Gastroesophageal sphincter (tissue), 4 donors: ENCODE results near the gene SLC4A2. TPM values are rescaled to one million over a fixed set of nuclear protein-coding genes. Genes with fewer than 3 reads are reported as not detected.

Experiments used
- ATAC-seq: fragments of 150-250 bp; one replicate; pipeline ENCODE4 v1.9.1; 2016; ENCODE audit warnings: mild to moderate bottlenecking, moderate library complexity
- H3K27ac ChIP-seq, 4 donors: fragments of 200-600 bp; sonication (generic) in 3 of 4; 1 replicate in 3 of 4; 2 replicates in 1 of 4; pipeline ENCODE4 v1.5.1; 2016 to 2019
- H3K27me3 ChIP-seq: fragments of 200-600 bp; sonication (generic); one replicate; pipeline ENCODE4 v1.5.1; 2019
- H3K36me3 ChIP-seq, 2 donors: fragments of 200-600 bp; sonication (generic); one replicate each; pipeline ENCODE4 v1.5.1; 2019; ENCODE audit warnings: control low read depth in 1 of 2
- H3K4me1 ChIP-seq, 3 donors: fragments of 200-600 bp; sonication (generic); 1 replicate in 2 of 3; 2 replicates in 1 of 3; pipeline ENCODE4 v1.5.1; 2016 to 2019; ENCODE audit warnings: control low read depth in 2 of 3
- H3K4me3 ChIP-seq, 2 donors: fragments of 200-600 bp; sonication (generic); one replicate each; pipeline ENCODE4 v1.5.1; 2019; ENCODE audit warnings: mild to moderate bottlenecking in 1 of 2, moderate library complexity in 1 of 2
- H3K9me3 ChIP-seq, 3 donors: fragments of 200-600 bp; sonication (generic); one replicate each; pipeline ENCODE4 v1.5.1; 2017 to 2019; ENCODE audit warnings: control low read depth in 2 of 3
- EP300 ChIP-seq: sonication (generic); formaldehyde crosslinking; IDR thresholded peaks from one replicate; pipeline ENCODE4 v1.6.1; 2017; ENCODE audit warnings: antibody characterized with exemption, mild to moderate bottlenecking
- POLR2A ChIP-seq, 2 donors: fragments of 450-650 bp; IDR thresholded peaks; one replicate each; pipeline ENCODE4 v1.6.1; 2017; ENCODE audit warnings: antibody characterized with exemption in 2 of 2, mild to moderate bottlenecking in 2 of 2, moderate library complexity in 1 of 2
- POLR2AphosphoS5 ChIP-seq: sonication (generic); formaldehyde crosslinking; IDR thresholded peaks from one replicate; pipeline ENCODE4 v1.6.1; 2017; ENCODE audit warnings: antibody characterized with exemption
- WGBS, 2 donors: methylation state at CpG; one replicate each; pipeline ENCODE4 v1.1.5; 2018; ENCODE audit warnings: low coverage in 1 of 2; 5-methylcytosine and 5-hydroxymethylcytosine counted together
- total RNA-seq, 4 donors: library from RNA; depleted of rRNA; stranded (reverse); fragments of >200 nt; gene quantifications; one replicate each; pipeline ENCODE4 v1.1.0, GENCODE V29; 2016
- TF ChIP-seq, protein P1 (sequence below), 4 experiments: fragments of 200-600 bp in 2 of 4; fragments of 450-650 bp in 2 of 4; sonication (generic) in 1 of 4; IDR thresholded peaks; one replicate each; pipeline ENCODE4 v1.5.1; 2017 to 2019; ENCODE audit warnings: antibody characterized with exemption in 4 of 4, mild to moderate bottlenecking in 2 of 4, moderate library complexity in 2 of 4

The SLC4A2 gene
- total RNA-seq, 4 donors from 2014 or later: 77.8 to 152 (median 95.7) TPM

DNA sequence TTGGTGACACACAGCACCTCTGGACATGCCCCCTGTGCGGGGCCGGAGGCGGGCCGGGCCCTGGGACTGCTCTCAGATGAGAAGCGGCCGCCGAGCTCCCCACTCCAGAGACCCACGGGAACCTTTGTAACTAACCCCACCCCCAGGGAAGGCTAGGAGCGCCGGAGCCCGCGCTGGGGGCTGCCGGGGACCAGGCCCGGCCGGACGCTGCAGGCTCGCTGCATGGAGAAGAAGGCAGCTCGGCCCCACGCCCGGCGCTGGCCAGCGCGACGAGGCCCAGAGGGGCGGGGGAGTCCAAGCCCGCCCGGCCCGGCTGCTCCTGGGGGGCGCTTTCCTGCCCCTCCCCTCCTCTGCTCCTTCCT is 63.4 kb downstream of the SLC4A2 start:
- peaks cover 0 to 28% (median 5%) of the 10 kb centered on the region in 3 donors for H3K4me1 ChIP-seq
- no peak for ATAC-seq
- WGBS, 2 donors: 75% methylated on average over 2 of the region's 29 CpGs; no CpG with 5 or more reads in 1 of the 2 donors
- no peaks in the 10 kb centered on the region for H3K9me3 ChIP-seq
- no peak overlapping the region for H3K4me3 ChIP-seq
- H3K36me3 ChIP-seq: peaks cover 0 to 86% of the 10 kb centered on the region in 2 donors
- TF ChIP-seq POLR2AphosphoS5 (no peak), EP300 (no peak), POLR2A (IDR thresholded peaks at IDR 0.05) (no peak)
- TF ChIP-seq, protein P1, sequence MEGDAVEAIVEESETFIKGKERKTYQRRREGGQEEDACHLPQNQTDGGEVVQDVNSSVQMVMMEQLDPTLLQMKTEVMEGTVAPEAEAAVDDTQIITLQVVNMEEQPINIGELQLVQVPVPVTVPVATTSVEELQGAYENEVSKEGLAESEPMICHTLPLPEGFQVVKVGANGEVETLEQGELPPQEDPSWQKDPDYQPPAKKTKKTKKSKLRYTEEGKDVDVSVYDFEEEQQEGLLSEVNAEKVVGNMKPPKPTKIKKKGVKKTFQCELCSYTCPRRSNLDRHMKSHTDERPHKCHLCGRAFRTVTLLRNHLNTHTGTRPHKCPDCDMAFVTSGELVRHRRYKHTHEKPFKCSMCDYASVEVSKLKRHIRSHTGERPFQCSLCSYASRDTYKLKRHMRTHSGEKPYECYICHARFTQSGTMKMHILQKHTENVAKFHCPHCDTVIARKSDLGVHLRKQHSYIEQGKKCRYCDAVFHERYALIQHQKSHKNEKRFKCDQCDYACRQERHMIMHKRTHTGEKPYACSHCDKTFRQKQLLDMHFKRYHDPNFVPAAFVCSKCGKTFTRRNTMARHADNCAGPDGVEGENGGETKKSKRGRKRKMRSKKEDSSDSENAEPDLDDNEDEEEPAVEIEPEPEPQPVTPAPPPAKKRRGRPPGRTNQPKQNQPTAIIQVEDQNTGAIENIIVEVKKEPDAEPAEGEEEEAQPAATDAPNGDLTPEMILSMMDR (IDR thresholded peaks at IDR 0.05): no peak
- H3K27me3 ChIP-seq: no peaks in the 10 kb centered on the region
- no peak overlapping the region for H3K27ac ChIP-seq

DNA sequence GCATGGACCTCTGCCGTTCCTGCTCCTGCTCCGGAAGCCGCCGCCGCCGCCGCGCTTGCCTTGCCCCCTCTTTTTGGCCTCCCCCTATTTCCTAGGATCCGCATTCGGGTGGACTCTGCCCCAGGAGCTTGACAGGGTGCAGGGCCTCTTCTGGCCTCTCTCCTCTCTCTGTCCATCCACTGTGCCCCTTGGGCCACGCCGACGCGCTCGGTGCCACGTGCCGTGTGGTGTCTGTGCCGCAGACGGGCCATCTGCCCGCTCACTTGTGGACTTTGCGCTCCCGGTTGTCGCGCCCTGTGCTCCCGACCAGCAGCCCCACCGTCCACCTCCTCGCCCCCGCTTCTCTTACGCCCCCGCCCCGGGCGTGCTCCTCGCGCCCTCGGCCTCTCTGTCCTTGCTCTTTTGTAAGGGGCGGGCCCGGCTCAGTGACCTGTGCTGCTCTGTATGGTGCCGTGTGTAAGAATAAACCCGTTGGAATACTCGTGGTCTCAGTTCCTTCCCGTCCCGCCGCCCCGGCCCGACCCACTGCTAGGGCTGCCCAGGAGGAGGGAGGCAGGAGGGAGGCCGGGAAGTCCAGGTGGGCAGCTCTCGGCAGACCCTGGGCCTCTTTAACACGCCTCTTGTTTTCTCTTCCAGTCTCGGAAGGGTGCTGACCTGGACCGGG is 63.9 kb downstream of the SLC4A2 start:
- Histone ChIP-seq H3K27me3 (no peaks in the 10 kb centered on the region), H3K4me1 (peaks cover 0 to 28% (median 5%) of the 10 kb centered on the region in 3 donors), H3K36me3 (peaks cover 0 to 86% of the 10 kb centered on the region in 2 donors), H3K9me3 (no peaks in the 10 kb centered on the region), H3K4me3 (no peak overlapping the region), H3K27ac (no peak overlapping the region)
- WGBS, 2 donors: 86 to 96% methylated on average over 17 to 36 of the region's 50 CpGs
- TF ChIP-seq POLR2A (IDR thresholded peaks at IDR 0.05) (no peak), EP300 (no peak), POLR2AphosphoS5 (no peak)
- TF ChIP-seq, protein P1 (IDR thresholded peaks at IDR 0.05): no peak
- no peak for ATAC-seq

DNA sequence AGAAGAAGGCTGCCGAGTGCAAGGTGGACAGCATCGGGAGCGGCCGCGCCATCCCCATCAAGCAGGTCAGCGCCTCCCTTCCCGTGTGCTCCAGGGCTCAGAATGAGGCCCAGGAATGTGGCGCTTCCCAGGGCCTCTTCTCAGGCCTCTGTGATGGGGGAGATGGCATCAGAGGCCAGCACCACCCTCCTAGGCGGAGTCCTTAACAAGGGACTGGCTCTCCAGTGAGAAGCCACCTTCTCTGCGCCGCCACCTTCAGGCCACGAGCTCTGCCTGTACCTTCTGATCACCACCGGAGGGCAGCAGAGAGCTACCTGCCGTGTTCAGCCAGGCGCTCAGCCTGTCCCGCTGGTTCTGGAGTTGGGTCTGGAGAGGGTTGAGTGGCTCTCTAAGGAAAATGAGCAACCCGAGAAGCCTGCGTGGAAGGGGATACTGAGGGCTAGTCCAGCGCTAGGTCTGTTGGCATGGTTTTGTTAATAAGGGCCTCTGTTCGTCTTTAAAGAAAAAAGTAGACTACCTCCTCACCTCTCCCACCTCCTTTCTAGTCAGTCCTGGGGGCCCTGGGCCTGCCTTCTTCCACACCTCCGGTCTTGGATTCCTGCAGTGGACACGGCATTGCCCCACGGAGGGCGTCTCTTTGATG is 64.6 kb downstream of the SLC4A2 start:
- Histone ChIP-seq H3K4me3 (no peak overlapping the region), H3K9me3 (no peaks in the 10 kb centered on the region), H3K27me3 (no peaks in the 10 kb centered on the region), H3K36me3 (peaks cover 0 to 86% of the 10 kb centered on the region in 2 donors), H3K4me1 (peaks cover 0 to 28% (median 5%) of the 10 kb centered on the region in 3 donors), H3K27ac (no peak overlapping the region)
- ATAC-seq: peak; percentile 87
- TF ChIP-seq, protein P1 (IDR thresholded peaks at IDR 0.05): peak in 3 of 4 experiments; percentile 94 to 97 (median 96)
- TF ChIP-seq EP300: no peak
- WGBS, 2 donors: 23 to 35% methylated on average over 4 to 8 of the region's 24 CpGs

DNA sequence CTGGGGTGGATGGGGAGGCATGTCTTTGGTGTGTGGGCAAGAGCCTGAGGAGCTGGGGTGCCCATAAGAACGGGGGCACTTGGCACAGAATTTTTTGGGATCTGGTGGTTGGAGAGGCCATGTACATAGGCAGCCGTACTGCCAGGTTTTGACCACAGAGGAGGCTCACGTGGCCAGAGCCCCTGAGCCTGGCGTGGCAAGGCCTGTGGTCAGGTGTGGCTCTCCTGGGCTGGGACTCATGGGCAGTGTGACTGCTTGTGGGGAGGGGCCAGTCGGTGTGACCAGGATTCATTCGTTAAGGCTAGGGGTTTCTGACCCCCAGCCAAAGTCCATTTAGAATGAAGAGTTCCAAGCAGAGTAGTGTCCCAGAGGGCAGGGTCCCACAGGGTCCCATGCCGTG is 65.1 kb downstream of the SLC4A2 start:
- ATAC-seq: no peak
- no CpG with 5 or more reads among the region's 7 CpGs for WGBS, 2 donors
- no peaks in the 10 kb centered on the region for H3K9me3 ChIP-seq
- no peaks in the 10 kb centered on the region for H3K27me3 ChIP-seq
- H3K36me3 ChIP-seq: peaks cover 0 to 86% of the 10 kb centered on the region in 2 donors
- TF ChIP-seq EP300 (no peak), POLR2AphosphoS5 (no peak), POLR2A (IDR thresholded peaks at IDR 0.05) (no peak)
- TF ChIP-seq, protein P1 (IDR thresholded peaks at IDR 0.05): no peak
- no peak overlapping the region for H3K27ac ChIP-seq
- peaks cover 0 to 28% (median 5%) of the 10 kb centered on the region in 3 donors for H3K4me1 ChIP-seq
- no peak overlapping the region for H3K4me3 ChIP-seq
